ENCODE measurements around the gene NCKAP5. TPM values are rescaled to one million over a fixed set of nuclear protein-coding genes. Genes with fewer than 3 reads are reported as not detected.

The NCKAP5 gene
- total and polyA plus RNA-seq, 2 of the 8 experiments (the other 6 are each of a cell fraction or from before 2014, with no cell fraction given): 0.27 to 0.86 TPM

GRCh38 chr2:132977812-132978529, 590.3 kb downstream of the NCKAP5 start (continued):
- TF ChIP-seq MAFK (IDR thresholded peaks at IDR 0.05; ENCODE audit: low read depth, low read length) (no peak), ASH2L (IDR thresholded peaks at IDR 0.05; ENCODE audit: low read length) (no peak), USF2 (IDR thresholded peaks at IDR 0.05; ENCODE audit: low read length) (no peak), CHD1 (IDR thresholded peaks at IDR 0.05; ENCODE audit: low read depth, low read length) (no peak), HDAC6 (IDR thresholded peaks at IDR 0.05; ENCODE audit: low read depth, low read length) (no peak), RBBP5 (IDR thresholded peaks at IDR 0.05; ENCODE audit: borderline replicate concordance, low read depth, low read length) (no peak)
